Measurements from ENCODE around the gene WDR47.
A peak's percentile ranks its signal among the peaks of the same experiment; 100 is the strongest.
"Not testable (repeated sequence)": the region's sequence is repeated elsewhere in the genome, so short reads cannot be mapped to it uniquely, and the experiment has no call there.

WDR47 gene

GRCh38 chr1:109041621-109042468, at the start of gene WDR47:
Gene WDR47, minus strand, starts transcription at chr1:109042102. Its CDS starts 18,590 bp downstream, at chr1:109023512.
- DNase-seq: peak; percentile 94

- no peak for DNase-seq
Observed at GRCh38 chr1:109091078-109091838, 49.4 kb upstream of the WDR47 start.

- peak; percentile 89 for DNase-seq
Observed at GRCh38 chr1:109090196-109091077, 48.5 kb upstream of the WDR47 start, which contains the start of gene TMEM167B. Gene TMEM167B, plus strand, starts transcription at chr1:109090764. Its CDS starts 109 bp downstream, at chr1:109090873.

- DNase-seq: peak; percentile 46
Observed at GRCh38 chr1:109089242-109090015, 47.5 kb upstream of the WDR47 start.

GRCh38 chr1:109084563-109085517, 42.9 kb upstream of the WDR47 start:
- no peak for DNase-seq

GRCh38 chr1:109083923-109084322, 42.0 kb upstream of the WDR47 start:
- no peak for DNase-seq

GRCh38 chr1:109083501-109083900, 41.6 kb upstream of the WDR47 start:
- DNase-seq: no peak

- DNase-seq: no peak
Observed at GRCh38 chr1:109080441-109081082, 38.7 kb upstream of the WDR47 start.

GRCh38 chr1:109079240-109079622, 37.3 kb upstream of the WDR47 start:
- DNase-seq: no peak

GRCh38 chr1:109078317-109078716, 36.4 kb upstream of the WDR47 start:
- no peak for DNase-seq

- peak; percentile 97 for DNase-seq
Observed at GRCh38 chr1:109075531-109076490, 33.9 kb upstream of the WDR47 start, which contains the start of gene TAF13. Gene TAF13, minus strand, starts transcription at chr1:109076003. Its CDS starts 56 bp downstream, at chr1:109075947.

GRCh38 chr1:109069294-109069693, 27.4 kb upstream of the WDR47 start:
- DNase-seq: no peak

GRCh38 chr1:109067883-109068282, 26.0 kb upstream of the WDR47 start:
- no peak for DNase-seq

GRCh38 chr1:109065137-109065536, 23.2 kb upstream of the WDR47 start:
- DNase-seq: no peak

GRCh38 chr1:109061183-109061582, 19.3 kb upstream of the WDR47 start:
- DNase-seq: no peak

- no peak for DNase-seq
Observed at GRCh38 chr1:109060707-109061106, 18.8 kb upstream of the WDR47 start.

- no peak for DNase-seq
Observed at GRCh38 chr1:109059026-109059425, 17.1 kb upstream of the WDR47 start.

- DNase-seq: no peak
Observed at GRCh38 chr1:109056064-109056463, 14.2 kb upstream of the WDR47 start.

- DNase-seq: not testable (repeated sequence)
Observed at GRCh38 chr1:109052145-109052544, 10.2 kb upstream of the WDR47 start.

Measured in NCI-H2171 (cell line).